Measurements from ENCODE around the gene KCNIP2.
A peak's percentile ranks its signal among the peaks of the same experiment; 100 is the strongest.
"Not testable (repeated sequence)": the region's sequence is repeated elsewhere in the genome, so short reads cannot be mapped to it uniquely, and the experiment has no call there.

Gene KCNIP2

DNA sequence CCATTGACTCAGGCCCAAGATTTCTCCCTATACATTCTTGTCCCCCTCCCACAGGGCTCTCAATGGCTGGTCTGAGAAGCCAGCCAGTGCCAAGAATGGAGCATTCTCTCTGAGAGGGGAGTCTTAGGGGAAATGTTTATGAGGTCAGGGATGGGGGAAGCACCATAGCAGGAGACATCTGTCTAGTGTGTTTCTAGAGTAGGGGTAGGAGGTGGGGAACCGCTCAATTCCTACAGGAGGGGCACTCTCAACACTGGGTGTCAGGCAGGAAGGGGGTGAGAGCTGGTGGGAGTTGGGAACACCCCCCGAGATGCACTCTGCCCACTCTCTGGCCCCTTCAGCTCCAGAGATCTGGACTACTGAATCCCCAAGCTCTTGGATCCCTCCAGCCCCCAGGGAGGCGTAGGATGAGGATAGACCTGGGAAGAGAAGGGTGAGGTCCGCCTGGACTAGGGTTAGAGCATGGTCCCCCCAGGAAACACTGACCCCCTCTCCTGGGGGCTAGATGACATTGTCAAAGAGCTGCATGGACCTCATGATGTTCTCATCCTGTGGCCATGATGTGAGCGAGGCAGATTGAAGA, 16.7 kb downstream of the KCNIP2 start:
- no peak for DNase-seq

DNA sequence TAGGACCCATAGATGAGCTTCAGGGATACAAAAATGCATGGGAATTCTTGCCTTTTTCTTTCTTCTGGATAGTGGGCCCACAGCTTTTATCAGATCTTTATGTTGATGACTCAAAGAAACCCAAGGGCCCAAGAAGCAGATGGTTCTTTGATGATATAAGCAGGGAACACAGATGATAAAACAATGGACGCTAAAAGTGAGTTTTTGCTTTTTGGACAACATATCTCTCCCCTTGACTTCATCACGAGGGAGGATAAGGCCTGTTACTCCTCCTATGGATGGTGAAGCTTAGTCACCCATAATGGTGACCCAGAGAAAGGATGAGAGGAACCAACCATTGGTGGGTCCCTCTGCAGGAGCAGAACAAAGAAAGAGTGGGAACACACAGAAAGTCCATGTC, 18.9 kb downstream of the KCNIP2 start:
- DNase-seq = no peak

DNA sequence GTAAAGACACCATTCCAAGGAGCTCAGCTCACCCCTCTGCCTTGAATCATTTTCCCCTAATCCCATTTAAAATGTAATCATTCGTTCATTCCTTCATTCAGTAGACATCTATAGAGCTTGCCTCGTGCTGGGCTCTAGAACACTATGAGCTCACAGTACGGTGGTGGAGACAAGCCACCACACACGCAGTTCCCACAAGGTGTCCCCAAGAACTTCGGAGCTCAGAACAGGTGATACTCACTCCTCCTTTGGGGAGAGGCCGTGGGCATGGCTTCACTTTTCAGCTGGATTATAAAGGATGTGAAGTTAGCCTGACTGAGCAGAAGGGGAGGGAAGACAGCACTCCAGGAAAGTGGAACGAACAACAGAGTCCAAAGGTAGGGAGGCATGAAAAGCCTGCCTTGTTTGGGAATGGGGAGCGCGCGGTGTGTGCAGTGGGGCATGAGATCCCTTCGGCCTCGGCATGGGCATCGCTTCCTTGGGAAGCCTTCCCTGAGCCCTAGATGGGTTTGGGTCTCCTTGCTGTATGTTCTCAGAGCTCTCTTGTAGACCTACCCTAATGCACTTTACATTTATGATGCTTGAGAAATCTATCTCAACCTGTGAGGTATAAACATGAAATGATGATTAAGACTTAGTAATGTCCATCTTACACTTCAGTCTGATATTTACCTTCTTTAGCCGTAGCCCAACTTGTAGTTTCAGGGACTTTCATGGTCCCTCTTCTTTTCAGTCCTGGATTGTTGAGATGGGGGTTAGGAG, 24.5 kb downstream of the KCNIP2 start:
- no peak for DNase-seq

DNA sequence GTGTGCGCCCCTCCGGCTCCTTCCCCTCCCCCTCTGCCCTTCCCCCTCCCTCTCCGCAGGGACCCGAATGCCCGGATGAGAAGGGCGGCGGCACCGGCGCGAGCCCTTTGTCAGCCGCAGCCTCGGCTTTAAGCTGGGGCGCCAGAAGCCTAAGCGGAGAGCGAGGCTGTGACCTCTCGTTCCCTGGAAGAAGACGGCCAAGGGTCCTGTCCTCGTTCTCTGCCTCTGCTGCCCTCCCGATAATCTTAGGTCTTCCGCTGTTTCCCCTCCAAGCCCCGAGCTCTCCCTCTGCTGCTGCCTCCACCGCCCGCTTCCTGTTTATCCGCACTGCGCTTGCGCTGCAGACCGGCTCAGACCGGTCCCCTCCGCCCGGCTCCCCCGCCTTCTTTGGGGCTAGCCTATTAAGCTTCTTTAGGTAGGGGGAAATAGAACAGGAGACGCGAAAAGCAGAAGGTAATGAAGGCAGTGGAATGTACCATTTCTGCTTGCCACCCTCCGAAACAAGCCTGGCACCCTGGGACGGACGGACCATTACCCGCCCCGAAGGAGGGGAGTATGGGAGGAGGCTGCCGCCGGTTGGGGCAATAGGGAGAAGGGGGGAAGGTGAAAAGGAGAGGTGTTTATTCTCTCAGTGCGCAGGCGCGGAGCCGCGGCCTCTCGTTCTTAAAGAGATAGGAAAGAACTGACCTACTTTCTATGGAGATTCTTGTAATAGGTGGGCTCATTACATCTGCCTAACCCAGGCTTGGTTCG, 25.3 kb downstream of the KCNIP2 start, which contains the start of gene OGA:
Gene OGA (minus strand): TSS at position 326 of the 753 bp plus-strand sequence. CDS start 422 bp downstream, outside the sequence.
- peak; percentile 99 for DNase-seq

DNA sequence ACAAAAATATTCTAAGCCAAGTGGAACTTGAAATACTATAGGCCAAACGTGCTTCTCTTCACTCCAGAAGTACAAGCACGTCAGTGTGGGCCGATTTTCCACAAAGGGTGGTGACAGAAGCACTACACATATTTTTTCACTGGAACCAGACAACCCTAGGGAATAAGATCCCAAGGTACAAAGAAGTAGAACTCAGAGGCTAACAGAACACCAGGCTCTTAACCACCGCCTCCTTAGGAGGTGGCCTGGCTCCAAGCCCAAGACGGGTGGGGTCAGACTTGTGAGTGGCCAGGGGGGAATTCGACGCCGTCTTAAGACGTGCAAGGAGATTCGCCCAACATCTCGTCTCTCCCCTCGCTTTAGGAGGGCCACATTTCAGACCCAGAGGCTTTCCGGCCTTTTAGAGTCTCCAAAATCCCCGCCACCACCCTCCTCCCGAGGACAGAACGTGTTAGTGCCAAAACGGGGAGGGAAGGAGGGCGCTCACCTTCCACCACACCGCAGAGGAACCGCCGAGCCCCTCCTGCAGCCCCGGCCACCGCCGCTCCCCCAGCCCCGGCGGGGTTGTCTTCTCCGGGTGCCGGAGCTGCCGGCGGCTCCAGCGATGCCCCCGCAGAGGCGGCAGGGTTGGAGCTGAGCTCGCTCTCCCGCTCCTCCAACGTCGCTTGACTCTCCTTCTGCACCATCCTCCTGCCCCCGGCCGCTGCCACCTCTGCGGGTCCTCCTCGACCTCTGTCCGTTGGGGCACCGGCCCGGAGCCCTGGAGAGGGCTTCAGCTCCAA, 26.1 kb downstream of the KCNIP2 start:
- DNase-seq = peak; percentile 82

DNA sequence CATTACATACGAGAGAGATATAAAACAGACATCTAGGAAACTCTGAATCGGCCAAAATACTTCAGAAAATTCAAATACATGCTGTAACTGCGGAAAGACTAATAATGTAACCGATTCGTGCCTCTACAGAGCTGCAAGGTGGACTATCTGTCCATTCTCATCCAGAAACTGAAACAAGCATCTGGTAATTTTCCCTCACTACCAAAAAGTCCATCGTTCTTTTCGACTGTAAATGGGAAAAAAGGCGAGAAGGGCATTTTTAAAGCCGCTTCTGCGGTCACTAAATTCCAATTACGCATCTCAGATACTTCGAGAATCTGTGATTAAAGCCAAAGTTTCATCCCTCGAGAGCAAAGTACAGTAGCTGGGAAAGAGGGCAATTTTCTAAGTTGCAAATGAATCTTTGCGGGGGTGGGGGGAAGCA, 26.7 kb downstream of the KCNIP2 start:
- no peak for DNase-seq

DNA sequence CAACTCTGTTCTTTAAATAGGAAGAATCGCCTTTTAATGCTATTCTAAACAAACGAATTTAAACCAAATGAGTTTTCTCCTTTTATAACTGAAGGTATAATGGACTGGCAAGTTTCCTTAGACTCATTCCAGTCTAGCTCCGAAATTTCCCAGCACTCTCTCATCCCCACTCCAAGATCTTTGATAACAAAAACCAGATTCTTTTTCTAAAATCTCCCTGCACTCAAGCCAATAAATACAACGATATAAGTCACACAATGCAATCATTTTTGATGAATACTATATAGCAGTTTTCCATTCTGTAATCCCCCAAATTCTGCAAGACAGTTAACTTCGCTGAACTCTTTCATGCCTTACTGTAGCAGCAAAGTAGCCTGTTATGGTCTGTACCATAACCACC, 27.2 kb downstream of the KCNIP2 start:
- no peak for DNase-seq

DNA sequence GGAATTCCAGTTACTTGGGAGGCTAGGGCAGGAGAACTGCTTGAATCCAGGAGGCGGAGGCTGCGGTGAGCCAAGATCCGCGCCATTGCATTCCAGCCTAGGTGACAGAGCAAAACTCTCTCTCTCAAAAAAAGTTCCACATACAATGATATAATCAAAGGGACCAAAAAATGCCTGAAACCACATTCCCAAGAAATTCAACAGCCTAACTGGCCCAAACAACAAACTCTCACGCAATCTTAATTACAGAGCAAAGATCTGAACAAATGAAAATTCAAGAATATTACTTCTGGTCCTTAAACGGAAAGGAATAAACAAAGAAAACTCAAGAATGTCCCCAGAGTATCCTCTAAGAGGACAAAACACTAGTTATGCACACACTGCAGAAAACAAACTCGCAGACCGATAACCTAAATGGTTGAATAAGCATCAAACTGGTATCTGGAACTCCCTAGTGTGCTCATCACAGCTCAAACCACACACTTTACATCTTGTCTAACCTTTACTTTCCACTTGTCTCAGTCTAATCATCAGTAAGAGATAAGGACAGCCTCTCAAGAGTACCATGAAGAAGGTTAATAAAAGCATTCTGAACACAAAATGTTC, 29.0 kb downstream of the KCNIP2 start:
- no peak for DNase-seq

DNA sequence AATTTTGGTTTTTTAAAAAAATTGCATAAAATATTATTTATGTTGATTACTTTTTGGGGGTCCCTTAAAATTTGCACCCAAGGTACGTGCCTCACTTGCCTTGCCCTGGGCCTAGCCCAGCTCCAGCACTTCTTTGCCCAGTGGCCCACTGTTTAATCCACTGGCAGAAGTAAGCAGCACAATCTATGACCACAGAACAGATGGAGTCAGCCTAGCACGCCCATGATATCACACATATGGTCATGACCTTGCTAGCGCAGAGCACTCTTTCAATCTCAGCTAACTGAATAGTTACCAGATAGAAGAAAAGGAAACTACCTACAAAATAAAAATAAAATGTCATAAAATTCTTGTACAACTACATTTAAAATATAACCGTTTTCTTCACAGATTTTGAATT, 31.0 kb downstream of the KCNIP2 start:
- no peak for DNase-seq

DNA sequence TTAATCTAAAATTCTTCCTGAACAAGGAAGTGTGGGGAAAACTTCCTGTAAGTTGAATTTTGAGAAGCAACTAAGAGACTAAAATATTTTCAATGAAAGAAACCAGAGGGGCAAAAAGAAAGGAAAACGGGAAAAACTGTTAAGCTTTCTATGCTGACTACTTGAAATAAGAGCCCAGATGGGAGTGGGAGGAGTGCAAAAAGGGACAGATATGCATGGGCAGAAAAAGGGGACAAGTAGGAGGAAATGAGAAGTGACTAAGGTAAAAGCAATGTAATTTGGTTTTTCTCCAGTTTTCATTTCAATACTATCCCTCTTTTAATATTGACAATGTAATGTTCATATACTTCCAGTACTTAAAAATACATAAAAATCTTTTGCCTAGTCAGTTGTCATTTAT, 36.4 kb downstream of the KCNIP2 start:
- DNase-seq = no peak

DNA sequence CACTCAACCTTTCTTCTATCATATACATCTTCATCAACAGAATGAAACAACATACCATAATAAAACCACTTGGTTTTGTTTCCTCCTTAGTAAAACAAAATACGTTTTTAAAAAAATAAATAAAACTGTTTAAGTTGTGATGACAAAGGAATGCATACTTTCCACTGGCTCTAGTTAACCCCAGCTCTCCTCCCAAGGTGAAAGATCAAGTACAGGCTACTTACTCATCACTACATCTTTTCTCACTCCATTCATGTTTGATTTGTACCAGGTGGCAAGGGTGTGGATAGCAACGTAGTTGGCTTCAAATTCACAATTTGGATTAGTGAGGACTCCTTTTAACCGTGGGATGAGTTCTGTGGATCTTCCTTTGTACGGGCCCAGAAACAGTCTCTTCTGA, 40.1 kb downstream of the KCNIP2 start:
- DNase-seq = no peak

DNA sequence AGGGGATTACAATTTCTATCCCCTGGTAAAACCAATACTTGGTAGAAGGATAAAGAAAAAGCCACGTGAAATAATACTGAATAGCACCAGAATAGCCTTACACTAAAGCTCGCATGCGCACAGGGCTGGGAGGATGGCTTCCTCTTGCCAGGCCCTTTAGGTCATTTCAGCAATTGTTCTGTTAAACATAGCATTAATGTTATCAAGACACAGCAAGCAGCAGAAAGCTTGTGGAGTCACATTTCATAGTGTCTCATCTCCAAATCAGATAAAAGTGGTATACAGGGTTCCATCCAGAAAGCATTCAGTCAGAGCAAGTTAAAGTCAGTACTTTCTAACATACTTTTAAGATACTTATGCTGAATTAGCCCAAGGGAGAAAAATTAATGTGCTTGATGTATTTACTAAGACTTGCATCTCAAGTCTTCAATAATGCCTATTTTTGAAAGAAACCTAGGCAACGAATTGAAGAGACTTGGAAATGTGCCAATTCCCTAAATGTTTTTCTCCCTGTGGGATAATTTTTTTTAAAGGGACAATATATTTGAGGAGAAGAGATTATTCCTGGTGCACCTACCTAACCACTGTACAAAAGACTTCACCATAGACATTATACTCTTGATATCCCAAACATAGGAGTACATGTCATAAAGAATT, 46.1 kb downstream of the KCNIP2 start:
- DNase-seq = no peak

DNA sequence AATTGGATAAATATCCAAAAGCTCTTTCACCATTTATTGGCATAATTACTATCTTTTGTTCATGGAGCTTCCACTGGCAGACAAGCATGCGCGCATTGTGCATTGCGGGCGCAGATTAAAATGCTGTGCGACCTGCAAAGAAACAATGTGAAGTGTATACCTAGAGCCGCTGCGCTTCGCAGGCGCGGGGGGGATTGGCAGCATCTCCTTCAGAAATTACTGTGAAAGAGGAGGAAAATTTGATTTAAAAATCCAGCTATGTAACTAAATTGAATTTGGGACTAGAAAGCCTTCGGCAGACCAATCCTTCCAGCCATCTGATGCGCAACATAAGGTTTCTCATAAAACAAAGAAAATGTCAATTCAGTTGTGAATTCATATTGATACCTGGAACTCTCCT, 50.1 kb downstream of the KCNIP2 start:
- DNase-seq = no peak

DNA sequence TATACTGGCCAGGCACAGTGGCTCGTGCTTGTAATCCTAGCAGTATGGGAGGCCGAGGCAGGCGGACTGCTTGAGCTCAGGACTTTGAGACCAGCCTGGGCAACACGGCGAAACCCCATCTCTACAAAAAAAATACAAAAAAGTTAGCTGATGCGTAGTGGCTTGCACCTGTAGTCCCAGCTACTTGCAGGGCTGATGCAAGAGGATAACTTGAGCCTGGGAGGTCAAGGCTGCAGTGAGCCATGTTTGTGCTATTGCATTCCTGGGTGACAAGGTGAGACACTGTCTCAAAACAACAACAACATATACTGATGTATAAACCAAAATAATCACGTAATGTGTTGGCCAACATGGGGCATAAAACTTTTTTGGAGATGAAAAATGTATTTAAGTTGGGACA, 53.9 kb downstream of the KCNIP2 start:
- no peak for DNase-seq

DNA sequence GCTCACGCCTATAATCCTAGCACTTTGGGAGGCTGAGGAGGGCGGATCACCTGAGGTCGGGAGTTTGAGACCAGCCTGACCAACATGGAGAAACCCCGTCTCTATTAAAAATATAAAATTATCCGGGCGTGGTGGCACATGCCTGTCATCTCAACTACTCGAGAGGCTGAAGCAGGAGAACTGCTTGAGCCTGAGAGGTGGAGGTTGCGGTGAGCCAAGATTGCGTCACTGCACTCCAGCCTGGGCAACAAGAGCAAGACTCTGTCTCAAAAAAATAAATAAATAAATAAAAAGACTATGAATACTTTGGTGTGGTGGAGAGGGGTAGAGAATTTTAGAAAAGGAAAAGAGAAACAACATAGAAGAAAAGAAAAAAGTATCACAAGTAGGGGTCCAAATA, 54.4 kb downstream of the KCNIP2 start:
- DNase-seq = not testable (repeated sequence)

DNA sequence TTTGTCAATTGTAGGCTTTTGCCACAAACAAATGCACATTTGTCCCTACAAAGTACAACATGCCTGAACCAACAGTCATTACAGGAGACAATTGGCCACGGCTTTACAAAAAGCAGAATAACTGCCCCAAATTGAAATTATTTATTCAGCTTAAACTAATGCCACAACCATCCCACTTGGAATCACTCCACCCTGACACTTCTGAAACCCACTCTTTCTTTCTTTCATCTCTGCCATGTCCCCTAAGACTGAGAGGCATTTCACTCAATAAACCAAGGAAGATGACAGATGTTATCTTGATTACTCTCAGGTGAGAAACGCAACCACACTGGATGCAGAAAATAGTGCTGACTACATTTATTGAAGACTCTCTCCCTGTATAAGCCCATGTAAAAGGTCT, 57.8 kb downstream of the KCNIP2 start:
- DNase-seq = no peak

DNA sequence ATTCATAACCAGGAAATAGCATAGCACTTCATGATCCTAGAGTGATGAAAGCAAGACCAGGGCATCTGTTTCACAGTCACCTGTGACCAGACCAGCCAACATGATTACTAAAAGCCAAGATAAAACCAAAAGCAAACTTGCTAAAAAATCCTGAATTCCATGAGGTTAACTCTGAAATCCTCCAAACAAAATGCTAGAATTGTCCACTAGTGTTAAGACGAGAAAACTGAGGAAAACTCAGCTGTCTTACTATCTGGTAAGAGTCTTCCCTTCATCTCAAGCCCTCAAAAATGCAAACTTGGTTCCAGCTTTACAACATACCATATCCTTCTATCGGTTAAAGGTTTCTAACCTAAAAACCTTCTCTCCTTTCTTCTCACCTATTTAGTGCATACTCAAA, 59.0 kb downstream of the KCNIP2 start:
- no peak for DNase-seq

DNA sequence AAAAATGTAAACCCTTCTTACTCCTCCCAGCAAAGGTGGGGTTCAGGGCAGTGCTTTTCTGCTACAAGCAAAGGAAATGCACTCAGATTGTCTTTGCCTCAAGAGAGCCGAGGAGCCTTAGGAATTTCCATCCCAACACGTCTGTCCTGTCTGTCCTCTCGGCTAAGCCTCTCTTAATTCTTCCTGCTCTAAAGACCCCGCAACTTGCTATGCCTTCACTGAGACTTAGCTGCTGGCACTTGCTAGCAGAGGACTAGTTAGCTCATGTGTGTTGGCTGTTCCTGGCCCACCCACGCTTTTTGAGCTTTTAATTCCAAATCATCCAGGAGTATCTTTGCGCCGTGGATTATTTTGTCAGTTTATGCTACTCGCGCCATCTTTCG, 59.9 kb downstream of the KCNIP2 start:
- no peak for DNase-seq

DNA sequence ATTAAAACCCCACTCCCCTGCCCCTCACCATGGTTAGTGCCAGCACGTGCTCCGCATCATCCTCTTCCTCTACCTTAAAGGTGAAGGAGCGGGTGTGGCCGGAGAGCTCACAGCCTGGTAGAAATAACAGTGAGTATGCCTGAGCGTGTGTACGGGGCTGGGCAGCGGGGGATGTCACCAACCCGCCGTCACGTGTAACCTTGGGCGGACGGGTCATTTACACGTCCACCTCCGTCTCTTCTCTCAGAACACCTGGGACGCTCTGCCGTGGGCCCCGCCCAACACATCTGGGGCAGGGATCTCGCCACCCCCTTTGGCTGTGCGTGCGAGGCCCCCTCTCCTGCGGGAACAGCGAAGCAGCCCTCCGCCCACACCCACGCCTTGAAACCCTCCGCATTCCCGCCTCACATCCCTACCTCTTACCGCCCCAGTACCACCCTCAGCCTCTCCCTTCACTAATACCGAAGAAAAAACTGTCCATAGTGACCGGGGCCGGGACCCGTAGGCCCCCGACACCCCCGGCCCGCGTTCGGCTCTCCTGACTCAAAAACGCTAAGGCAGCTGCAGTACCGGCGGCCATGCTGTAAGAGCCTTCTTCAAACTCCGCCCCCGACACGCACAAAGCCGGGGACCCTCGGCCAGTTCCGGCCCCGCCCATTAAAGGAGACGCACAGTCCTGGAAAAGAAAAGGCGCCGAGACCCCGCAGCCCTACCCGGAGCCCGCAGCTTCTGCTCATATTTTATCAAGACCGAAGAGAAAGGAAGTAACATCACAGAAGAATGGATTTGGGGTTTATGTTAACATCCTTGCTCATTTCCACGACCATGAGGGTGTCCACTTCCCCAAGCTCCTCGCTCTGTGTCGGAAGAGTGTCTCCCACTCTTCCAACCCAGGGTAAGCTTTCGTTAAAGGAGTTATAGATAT, 60.5 kb downstream of the KCNIP2 start, which contains the start of gene NPM3:
Gene NPM3 (minus strand): TSS at position 636 of the 925 bp plus-strand sequence. CDS start 56 bp downstream, at position 580.
- peak; percentile 74 for DNase-seq

DNA sequence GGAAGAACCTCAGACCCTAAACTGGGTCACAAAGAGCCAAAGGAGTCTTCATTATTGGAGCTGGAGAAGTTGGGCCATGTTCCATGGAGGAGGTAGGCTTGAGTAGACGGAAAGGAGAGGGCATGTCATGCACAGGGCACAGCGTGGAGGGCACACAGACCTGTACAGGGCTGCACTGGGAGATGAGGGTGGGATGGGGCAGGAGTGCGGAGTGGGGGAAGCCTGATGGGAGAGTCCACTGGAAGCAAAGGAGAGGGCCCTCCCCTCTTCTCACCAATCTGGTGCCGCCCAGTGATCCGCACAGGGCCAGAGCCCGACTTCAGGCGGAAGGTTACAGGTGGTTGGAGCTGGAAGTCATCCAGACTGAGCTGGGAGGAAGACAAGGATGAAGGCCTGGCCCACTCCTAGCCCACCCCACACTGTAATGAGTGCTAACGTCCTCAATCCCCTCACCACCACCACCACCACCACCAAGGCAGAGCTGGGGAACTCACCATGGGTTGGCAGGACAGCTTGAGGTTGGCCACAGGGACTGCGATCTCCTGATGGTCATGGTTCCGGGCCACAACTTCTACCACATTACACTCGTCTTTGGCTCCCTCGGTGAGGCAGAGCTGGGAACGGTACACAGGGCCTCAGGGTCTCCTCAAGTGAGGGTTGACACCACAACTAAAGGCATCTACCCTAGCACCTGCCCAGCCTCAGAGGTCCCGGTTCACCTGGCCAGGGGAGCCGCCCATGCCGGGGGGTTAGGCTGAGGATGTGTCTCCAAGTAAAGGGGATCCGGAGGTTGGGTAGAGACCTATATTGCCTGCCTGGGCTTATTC, 61.4 kb downstream of the KCNIP2 start:
- DNase-seq = no peak
